Anterior cingulate cortex (tissue), 58 donors: ENCODE results near the gene CHRNA4.
A peak's percentile ranks its signal among the peaks of the same experiment; 100 is the strongest.

Experiments used
- DNase-seq, 58 donors: peaks; one replicate each; lab custom pipeline; 2025; lab: John Stamatoyannopoulos, UW

The CHRNA4 gene

DNA sequence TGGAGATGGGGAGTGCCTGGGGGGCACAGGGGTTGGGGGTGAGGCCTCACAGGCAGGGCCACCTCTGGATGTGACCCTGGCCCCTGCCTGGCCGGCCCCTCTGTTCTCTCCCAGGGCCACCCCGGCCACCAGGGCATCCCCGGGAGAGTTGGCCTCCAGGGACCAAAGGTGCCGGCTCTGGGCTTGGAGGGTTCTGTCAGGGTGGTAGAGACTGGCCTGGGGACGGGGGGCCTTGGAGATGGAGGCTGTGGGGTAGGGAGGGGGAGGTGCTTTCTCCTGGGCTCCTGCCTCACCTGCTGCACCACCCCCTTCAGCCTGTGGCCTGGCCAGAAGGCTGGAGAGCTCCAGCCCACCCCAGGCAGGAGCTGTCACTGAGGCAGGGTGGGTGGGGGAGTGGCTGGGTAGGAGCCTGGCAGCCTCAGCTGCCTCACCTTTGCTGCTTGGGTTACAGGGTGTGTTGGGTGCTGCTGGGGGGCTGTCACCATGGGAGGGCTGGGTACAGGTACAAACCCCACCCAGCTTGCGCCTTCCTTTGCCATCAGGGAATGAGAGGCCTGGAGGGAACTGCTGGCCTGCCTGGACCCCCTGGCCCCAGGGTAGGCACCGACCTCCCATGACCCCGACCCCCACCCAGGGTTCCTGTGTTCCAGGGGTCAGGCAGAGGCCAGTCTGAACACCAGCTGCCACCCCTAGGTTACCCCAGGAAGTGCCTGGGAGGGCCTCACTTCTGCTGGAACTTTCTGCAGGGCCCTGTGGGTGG is 35.4 kb downstream of the CHRNA4 start:
- no peak for DNase-seq

DNA sequence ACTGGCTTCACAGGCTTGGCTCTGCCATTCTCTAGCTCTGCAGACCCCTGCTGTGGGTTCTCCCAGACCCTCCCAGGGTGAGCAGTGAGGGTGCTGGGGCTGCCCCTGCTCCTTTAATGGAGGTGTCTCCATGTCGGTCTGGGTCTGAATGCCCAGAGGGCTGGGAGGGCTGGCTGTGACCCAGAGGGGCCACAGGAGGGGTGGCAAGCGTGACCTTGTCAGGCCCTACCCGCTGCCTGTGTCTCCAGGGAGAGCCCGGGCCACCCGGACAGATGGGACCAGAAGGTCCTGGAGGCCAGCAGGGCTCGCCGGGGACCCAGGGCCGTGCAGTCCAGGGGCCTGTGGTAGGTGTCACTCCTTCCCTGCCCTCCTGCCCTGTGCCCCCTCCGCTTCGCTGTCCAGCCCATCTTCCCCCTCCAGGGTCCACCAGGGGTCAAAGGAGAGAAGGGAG is 36.1 kb downstream of the CHRNA4 start:
- DNase-seq: no peak

DNA sequence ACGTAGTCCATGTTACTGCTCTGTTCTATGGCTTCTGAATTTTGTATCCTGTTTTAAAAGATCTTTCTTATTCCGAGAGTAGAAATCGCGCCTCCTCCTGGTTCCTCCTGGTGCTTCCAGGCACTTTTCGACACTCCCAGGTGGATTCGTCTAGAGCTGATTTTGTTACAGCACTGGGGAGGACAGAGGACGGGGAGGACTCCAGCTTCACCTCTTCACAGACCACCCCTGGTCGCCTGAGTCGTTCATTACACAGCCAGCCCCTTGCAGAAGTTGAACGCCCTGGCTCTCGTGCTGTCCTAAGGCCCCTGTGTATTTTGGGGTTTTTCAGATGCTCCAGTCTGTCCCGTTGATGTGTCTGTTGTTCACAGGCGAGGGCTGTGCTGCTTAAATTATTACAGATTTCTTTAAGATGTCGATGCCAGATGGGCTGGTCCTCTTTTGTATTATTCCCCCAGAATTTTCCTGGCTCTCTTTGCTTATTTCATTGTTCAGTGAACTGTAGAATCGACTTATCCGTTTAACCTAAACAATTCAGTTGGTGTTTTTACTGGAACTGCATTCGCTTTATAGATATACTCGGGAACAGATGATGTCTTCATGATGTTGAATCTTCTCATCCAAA is 37.7 kb downstream of the CHRNA4 start:
- no peak for DNase-seq

DNA sequence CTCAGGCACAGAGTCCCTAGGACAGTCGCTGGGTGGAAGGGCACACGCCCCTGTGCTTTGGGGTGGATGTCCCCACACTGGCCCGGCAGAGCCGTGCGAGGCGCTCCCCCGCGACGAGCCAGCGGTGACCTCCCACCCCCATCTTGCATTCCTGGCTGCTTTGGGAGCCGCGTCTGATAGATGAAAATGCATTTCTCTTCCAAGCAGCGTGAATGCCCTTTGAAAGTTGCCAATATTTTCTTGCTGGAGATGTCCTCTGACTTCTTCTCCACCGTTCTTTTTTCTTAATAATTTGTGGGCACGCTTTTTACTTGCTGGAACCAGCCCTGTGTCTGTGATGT is 38.2 kb downstream of the CHRNA4 start:
- no peak for DNase-seq

DNA sequence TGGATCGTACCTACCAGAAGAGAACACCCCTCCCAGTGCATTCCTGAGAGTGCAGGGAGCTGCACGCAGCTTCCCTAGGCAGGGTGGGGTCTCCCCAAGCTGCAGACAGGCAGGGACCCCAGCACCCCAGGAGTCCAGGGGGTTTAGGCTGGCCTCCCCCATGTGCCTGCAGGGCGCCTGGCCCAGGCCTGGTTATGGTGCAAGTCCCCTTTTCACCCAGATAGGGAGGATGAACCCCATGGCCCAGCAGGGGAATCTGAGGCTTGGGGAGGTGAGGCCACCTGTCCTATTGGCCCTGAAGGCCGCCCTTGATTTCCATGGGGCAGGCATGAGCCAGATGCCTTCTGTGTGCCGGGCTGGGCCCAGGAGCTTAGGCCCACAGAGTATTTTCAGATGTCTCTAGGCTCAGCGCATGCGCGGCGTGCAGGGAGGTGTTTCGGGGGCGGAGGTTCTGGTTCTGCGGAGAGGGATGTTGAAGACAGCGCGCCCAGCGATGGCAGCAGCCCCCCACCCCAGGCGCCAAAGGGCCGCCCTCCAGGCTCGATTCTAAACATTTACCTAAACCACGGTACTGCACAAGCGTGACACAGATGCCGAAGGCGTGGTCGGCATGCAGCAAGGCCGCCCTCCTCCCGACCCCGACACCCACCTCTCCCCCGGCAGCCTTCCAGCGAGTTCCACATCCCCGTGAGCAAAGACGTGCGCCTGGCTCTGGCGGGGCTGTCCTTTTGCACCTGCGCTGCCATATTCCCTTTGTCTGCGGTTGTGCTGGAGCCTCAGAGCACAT is 38.8 kb downstream of the CHRNA4 start:
- peak in 6 of 58 donors; percentile 11 to 45 (median 14) for DNase-seq

DNA sequence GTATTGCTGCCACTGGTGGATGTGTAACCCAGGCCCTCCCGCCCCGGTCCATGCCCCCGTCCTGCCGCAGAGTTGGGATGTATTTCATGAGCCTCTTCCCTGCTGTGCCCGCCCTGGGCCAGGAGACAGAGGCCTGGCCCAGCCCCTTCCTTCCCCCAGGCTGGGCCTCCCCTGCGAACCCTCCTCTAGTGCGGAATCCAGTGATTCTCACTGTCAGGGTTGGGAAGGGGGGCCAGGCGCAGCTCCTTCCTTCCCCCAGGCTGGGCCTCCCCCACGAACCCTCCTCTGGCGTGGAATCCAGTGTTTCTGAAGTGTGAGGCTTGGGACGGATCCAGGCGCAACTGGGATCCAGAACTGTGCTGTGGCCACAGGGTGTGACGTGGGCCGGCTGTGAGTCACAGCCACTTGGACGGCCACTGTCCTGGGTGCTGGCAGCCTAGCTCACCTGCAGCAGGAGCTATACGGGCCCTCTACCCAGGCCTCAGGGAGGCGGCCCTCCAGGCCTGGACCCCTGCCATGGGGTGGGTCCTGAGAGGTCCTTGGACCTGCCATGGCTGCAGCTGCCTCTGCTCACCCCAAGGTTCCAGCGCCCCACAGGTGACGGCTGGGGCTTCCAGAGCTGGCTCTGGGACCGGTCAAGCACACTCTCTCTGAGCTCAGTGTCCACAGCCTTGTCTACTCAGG is 39.9 kb downstream of the CHRNA4 start:
- DNase-seq: peak in 2 of 58 donors; percentile 29 to 31

DNA sequence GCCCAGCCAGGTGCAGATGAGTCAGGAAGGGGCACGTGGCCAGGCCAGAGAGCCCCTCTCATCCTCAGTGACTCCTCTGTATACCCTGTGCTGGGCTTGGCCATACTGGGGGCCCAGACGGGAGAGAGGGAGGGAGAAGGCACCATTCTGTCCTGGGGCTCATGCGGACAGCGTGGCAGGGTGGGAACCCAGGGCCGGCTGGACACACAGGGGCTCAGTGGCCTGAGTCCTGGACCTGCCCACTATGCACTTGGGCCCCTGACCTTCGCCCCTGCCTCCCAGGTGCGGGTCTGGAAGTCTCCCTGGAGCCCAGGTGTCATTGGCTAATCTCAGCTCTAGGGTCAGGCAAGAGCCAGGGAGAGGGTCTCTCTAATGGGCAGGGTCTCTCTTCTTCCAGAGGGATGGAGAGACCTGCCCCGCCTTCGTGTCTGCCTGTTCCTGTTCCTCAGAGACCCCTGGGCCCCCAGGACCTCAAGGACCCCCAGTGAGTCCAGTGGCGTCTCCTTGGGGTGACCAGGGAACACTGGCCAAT is 40.5 kb downstream of the CHRNA4 start:
- DNase-seq: no peak

DNA sequence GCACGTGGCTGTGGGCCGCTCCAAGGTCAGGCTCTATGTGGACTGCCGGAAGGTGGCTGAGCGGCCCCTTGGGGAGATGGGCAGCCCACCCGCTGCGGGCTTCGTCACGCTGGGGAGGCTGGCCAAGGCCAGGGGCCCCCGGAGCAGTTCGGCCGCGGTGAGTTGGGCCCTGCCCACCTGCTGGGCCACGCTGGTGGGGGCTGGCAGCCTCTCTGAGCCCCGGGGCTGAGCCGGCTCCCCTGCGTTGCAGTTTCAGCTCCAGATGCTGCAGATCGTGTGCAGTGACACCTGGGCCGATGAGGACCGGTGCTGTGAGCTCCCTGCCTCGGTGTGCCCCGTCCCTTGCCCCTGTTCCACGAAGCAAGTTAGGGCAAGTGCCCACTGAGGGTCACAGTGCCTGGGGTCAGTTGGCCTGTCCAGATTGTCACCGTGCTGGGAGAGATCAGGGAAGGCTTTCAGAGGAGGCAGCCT is 41.1 kb downstream of the CHRNA4 start:
- no peak for DNase-seq

DNA sequence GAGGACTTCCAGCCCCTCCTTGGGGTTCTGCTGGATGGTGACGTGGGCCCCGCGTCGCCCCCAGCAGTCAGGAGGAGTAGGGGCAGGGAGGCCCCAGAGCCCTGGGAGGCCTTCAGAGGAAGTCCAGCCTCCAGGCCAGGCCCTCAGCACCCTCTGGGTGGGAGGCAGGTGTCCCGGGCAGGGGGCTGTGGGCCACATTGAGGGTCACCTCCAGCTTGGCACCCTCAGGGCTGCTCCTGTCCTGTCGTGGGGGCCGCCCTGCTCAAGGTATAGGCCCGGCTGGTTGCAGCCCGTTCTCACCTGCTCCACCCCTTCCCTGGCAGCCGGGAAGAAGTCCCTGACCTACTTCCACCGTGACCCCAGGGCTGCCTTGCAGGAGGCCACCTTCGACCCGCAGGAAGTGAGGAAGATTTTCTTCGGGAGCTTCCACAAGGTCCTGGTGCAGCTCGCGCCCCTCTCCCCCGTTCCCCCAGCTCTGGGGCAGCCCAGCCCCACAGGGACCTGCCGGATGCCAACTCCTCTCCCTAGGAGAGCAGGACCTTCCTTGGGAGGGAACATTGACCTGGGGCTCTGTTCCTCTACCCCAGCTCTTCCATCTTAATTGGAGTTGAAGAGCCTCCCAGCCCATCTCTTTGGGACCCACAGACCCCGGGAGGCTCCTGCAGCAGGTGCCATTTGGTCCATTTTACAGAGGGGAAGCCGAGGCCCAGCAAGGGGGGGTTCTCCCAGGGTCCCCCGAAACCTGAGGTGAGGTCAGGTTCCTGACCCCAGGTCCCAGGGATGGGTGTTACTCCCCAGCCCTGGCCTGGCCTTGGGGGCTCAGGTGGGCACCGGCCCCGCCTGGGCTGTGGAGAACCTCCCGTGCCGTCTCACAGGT is 41.7 kb downstream of the CHRNA4 start:
- DNase-seq: no peak

DNA sequence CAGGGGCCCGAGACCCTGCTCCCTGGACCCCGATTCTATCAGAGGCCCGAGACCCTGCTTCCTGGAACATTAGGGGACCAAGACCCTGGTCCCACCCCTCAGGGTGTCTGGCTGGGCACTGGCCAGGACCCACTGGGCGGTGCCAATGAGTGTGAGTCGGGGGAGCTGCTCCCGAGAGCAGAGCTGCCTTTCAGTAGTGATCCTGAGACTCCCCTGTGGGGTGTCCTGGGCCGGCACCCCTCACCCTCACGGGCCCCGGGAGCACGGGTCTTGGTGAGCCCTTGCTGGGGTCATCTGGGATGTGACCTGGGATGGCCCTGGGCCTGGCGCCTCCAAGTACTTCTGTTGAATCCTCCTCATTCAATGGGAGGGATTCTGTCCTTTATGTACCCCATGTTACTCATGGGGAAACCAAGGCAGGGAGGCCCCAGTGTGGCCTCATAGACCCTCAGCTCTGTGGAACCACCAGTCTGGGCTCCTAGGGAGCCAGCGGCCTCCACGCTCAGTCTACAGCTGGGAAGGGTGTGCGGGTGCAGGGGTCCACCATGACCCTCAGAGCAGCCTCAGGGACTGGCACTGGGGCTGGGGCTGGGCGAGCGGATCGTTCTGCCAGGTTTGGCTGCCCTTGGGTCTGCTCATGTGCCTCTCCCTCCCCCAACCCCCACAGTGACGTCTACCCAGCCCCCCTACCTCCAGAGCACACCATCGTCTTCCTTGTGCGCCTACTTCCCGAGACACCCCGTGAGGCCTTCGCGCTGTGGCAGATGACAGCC is 42.6 kb downstream of the CHRNA4 start:
- no peak for DNase-seq

DNA sequence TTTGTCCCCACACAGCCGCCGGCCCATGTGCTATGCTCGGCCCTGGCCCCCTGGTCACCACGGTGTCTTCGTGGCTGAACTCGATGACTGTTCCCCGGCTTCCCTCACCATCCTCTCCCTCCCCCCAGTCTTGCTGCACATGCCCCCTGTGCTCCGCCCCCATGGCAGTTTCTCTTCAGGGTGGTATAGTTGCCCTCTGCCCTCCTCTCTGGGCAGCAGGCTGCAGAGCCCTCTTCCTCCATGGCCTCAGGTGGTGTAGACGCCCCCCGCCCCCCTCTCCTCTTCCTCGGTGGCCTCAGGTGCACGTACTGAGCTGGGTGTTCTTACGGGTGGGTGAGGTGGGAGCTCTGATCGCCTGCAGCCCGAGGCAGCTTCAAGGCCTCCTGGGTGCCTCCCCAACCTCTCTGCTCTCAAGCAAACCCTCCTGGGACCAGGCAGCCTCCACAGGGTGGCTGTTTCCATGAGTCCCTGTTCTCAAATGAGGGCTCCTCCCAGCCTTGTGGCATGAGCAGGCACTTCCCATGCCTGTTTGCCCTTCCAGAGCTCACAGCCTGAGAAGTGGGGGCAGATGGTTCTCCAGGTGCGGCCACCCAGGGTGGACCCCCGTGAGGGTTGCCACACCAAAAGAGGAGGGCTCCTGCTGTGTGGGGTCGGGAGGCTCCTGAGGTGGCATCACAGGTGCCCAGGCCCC is 43.4 kb downstream of the CHRNA4 start:
- no peak for DNase-seq

DNA sequence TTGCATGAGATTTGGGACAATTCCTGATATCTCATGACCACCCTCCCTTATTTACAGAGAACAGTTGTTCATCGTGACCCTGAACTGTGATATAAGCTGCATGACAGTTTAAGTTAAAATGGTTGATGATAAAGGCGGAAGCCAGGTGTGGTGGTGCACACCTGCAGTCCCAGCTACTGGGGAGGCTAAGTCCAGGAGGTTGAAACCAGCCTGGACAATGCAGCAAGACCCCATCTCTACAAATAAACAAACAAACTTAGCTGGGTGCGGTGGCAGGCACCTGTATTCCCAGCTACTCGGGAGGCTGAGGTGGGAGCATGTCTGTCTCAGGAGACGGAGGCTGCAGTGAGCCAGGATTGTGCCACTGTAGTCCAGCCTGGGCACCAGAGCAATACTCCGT is 44.1 kb downstream of the CHRNA4 start:
- no peak for DNase-seq

DNA sequence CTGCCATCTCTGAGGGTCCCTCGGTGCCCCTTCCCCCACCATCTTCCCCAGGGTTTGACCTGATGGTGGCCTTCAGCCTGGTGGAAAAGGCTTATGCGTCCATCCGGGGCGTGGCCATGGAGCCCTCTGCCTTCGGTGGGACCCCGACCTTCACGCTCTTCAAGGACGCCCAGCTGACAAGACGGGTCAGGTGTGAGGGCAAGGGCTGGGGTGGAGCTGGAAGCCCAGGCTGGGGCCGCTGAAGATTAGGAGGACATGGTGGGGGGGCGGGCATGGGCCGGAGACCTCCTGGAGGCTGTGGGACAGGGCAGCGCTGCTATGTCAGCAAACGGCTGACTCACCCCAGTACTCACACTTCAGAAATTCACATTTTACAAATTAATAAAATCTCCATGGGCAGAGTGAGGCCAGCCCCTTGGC is 44.6 kb downstream of the CHRNA4 start:
- no peak for DNase-seq

DNA sequence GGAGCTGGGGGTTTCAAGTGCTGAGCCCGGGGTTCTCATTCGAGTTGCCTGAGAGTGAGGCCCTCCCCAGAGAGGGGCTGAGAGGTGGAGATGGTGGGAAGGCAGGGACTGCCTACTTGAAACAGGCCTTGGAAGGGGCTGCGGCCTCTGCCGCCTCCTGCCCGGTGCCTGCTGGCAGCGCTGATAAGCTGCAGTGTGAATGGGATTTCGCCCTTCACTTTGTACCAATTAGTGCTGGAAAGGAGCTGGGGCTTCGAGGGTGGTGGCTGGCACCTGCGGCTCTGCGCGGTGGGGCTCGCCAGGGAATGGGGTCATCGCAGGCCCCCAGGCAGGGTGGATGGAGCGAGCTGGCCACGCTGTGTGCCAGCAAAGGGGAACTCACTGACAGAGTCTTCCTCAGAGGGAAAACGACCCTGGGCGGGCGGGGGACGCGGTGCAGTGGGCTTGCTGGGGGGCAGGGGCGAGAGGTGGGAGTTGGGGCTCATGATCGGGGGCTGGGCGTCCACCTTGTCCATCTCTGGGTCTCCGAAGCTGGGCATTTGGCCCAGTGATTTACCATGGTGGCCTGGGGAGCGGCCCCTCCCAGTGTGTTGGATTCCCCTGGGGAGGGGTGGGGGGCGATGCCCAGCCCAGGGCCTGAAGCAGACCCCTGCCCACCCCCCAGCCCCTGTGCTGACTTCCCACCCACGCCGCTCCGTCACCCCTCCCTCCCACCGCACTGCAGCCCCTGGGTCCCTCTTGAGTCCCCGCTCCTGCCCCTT is 45.2 kb downstream of the CHRNA4 start:
- no peak for DNase-seq

DNA sequence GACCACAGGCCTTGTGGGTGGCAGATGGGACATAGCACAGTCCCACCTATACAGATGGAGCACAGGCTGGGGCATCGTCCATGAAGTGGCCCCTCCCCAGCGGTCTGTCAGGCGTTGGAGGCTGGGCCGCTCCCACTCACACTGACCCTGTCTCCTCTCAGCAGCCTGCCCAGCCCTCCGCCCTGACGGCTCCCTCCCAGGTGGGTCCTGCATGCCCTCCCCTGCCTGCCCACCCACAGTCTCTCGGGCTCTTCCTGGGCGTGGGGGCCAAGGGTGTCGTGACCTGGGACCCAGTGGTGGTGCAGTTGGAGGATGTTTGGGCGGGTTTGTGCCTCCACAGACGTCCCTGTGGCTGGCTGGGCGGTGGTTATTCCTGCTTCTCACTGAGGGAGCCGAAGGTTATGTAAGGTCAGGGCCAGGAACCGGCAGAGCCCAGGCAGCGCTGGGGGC is 45.9 kb downstream of the CHRNA4 start:
- no peak for DNase-seq

DNA sequence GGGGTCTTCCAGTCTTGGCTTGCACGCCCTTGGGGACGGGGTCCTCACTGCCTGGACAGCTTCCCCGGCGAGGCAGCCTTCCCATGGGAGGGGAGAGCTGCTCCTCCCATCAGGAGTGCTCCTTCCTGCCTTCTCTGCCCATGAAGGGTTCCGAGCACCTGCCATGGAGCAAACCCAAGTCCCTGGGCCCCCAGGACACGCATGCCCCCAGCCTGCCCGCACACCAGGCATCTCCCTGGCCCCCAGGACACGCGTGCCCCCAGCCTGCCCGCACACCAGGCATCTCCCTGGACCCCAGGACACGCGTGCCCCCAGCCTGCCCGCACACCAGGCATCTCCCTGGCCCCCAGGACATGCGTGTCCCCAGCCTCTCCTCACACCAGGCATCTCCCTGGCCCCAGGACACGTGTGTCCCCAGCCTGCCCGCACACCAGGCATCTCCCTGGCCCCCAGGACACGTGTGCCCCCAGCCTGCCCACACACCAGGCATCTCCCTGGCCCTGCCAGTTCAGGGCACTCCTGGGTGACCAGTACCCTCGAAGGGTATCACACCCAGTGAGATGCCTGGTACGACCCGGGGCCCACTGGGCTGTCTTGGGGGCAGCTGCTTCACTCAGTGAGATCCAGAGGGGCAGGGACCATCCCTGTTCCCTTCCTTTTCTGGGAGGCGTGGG is 46.4 kb downstream of the CHRNA4 start:
- DNase-seq: no peak

DNA sequence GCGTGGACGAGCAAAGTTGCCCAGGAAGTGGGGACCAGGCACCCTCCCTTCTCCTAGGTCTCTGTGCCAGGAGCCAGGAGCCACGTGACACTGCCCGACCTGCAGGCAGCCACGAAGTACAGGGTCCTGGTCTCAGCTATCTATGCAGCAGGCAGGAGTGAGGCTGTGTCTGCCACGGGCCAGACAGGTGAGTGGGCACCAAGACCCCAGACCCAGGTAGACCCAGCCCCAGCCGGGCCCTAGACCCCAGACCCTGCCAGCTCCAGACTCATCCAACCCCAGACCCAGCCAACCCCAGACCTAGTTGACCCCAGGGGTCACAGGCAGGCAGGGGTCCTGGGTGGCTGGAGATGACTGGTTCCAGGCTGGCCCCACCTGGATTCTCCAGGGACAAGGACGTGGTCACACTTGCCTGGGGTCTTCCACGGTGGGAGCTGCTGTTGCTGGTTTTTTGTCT is 47.1 kb downstream of the CHRNA4 start:
- peak in 9 of 58 donors; percentile 10 to 37 (median 23) for DNase-seq
